Activated T-cell treated with anti-CD3 and anti-CD28 coated beads for 1 hour (primary cell): ENCODE data around the gene NAGK.
"Not testable (repeated sequence)": the region's sequence is repeated elsewhere in the genome, so short reads cannot be mapped to it uniquely, and the experiment has no call there.

Source experiments
- DNase-seq: peaks from one replicate; pipeline ENCODE4 v3.0.0-alpha.2; 2020; ENCODE audit warnings: low read depth

The NAGK gene

DNA sequence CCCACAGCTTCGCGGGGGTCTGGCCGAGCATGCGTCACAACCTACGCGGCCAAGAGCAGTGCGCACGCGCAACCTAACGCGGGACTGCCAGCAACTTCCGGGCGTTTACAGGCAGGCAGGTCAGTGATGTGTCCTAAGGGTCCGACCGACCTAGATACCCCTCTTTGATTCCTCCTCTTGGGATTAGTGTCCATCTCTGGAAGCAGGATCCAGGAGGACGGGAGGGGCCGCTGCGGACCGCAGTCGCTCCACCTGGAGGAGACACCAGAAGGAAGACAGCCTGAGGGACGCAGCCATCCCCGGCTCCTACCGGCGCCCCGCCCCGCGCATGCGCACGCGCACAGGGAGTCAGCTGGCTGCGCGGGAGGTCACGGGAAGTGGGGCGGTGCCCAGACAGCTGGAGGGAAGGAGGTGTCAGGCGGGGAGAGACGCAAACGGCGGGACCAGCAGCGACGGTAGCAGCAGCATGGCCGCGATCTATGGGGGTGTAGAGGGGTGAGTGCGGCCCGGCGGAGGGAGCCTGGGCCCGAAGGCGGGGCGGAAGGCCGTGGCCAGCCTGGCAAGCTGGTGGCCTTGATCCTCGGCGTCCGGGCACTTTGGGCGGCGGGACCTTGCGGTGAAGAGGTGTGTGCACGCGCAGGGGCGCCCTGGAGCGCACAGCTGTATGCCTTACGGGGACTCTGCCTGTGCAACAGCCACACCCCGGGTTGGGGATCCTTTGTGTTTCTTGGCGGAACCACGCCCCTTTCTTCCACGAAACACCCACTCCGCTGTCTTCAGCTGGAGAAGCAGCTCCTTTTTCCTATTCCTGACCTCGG, at the start of gene NAGK:
Gene NAGK (plus strand): TSS at position 431 of the 818 bp plus-strand sequence. CDS start 36 bp downstream, at position 467.
- DNase-seq = peak; percentile 94

- not testable (repeated sequence) for DNase-seq
Observed at GRCh38 chr2:71019989-71020388, 48.5 kb upstream of the NAGK start.

GRCh38 chr2:71021394-71021793, 47.1 kb upstream of the NAGK start:
- not testable (repeated sequence) for DNase-seq

- DNase-seq = peak; percentile 44
Observed at GRCh38 chr2:71023553-71024243, 44.8 kb upstream of the NAGK start.

DNA sequence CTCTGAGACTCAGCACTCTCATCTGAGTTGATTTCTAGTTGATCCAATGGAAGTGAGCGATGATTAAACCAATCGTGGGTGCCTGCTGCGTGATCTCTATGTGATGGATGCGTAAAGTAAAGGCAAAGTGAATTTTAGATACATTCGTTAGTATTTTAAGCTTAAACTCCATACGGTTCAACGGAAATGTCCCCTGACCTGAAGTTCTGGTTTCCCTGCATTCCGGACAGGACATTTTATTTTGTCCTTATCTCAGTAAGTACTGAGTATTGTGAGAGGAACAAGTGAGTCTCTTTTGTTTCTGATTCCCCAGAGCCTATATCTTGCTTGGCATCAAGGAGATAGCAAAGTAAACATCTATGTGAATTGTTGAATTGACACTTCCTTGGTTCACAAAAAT, 32.2 kb upstream of the NAGK start:
- DNase-seq = not testable (repeated sequence)

DNA sequence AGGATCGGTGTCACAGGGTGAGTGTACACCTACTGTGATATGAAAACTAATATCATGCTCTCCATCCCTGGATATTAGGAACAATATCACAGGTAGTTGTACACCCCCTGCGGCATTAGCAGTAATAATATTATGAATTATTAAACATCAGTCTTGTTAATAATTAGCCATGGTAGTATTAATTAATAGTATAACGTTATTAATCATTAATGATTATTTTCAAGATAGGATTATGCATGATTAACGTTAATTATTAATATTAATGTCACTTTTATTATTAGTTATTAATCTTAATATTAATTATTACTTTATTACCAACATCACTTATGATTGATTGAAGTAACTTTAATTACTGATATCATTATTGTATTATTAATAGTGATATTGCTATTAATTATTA, 26.2 kb upstream of the NAGK start:
- DNase-seq = no peak

GRCh38 chr2:71043531-71044407, 24.7 kb upstream of the NAGK start:
- no peak for DNase-seq

GRCh38 chr2:71045151-71045550, 23.3 kb upstream of the NAGK start:
- DNase-seq = no peak

- no peak for DNase-seq
Observed at GRCh38 chr2:71045865-71046548, 22.4 kb upstream of the NAGK start.

DNA sequence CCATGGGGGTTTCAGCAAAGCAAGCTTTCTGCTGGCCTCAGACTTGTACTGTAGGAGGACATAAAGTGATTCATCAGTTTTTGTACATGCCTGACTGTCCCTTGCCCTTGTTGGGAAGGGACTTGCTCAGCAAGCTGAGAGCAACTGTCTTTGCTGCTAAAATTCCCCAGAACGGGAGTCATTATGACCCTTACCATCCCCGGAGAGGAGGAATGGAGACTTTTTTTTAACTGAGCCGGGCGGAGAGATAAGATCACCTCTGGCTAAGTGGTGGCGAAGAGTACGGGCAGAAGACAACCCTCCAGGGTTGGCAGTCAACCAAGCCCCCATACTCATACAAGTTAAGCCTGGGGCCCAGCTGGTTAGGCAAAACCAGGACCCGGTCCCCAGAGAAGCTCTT, 20.4 kb upstream of the NAGK start:
- DNase-seq = no peak

GRCh38 chr2:71049704-71050360, 18.6 kb upstream of the NAGK start:
- peak; percentile 23 for DNase-seq

DNA sequence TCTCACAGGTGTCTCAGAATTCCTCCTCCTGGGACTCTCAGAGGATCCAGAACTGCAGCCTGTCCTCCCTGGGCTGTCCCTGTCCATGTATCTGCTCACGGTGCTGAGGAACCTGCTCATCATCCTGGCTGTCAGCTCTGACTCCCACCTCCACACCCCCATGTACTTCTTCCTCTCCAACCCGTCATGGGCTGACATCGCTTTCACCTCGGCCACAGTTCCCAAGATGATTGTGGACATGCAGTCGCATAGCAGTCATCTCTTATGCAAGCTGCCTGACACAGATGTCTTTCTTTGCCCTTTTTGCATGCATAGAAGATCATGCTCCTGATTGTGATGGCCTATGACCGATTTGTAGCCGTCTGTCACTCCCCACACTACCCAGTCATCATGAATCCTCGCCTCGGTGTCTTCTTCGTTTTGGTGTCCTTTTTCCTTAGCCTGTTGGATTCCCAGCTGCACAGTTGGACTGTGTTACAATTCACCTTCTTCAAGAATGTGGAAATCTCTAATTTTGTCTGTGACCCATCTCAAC, 13.2 kb upstream of the NAGK start:
- DNase-seq = not testable (repeated sequence)

DNA sequence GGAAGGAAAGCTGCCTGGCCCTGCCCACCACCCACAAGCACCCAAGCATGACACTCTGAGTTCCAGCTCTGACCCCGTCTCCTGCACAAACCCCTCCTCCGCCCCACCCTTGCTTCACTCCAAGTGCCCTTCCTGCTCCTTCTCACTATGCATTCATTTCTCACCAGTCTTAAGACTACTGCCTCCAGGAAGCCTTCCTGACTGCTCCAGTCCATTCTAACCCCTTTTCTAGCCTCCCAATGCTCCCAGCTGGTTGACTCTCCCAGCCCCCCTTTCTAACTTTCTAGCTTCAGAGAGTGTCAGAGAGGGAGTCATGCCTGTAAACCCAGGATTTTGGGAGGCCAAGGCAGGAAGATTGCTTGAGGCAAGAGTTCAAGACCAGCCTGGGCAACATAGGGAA, 8.2 kb upstream of the NAGK start:
- no peak for DNase-seq

GRCh38 chr2:71060871-71061270, 7.6 kb upstream of the NAGK start:
- no peak for DNase-seq

GRCh38 chr2:71063216-71063615, 5.2 kb upstream of the NAGK start:
- no peak for DNase-seq

GRCh38 chr2:71064110-71064611, 4.3 kb upstream of the NAGK start:
- DNase-seq = no peak

- DNase-seq = no peak
Observed at GRCh38 chr2:71064754-71065621, 3.5 kb upstream of the NAGK start.

GRCh38 chr2:71066856-71067255, 1.6 kb upstream of the NAGK start:
- no peak for DNase-seq

GRCh38 chr2:71067567-71068217, 756 bp upstream of the NAGK start:
- no peak for DNase-seq
